ENCODE data around the gene COIL. TPM values are rescaled to one million over a fixed set of nuclear protein-coding genes. Genes with fewer than 3 reads are reported as not detected.
A peak's percentile ranks its signal among the peaks of the same experiment; 100 is the strongest.

COIL gene
- total RNA-seq, 1 donor from 2014 or later = 14.6 TPM

DNA sequence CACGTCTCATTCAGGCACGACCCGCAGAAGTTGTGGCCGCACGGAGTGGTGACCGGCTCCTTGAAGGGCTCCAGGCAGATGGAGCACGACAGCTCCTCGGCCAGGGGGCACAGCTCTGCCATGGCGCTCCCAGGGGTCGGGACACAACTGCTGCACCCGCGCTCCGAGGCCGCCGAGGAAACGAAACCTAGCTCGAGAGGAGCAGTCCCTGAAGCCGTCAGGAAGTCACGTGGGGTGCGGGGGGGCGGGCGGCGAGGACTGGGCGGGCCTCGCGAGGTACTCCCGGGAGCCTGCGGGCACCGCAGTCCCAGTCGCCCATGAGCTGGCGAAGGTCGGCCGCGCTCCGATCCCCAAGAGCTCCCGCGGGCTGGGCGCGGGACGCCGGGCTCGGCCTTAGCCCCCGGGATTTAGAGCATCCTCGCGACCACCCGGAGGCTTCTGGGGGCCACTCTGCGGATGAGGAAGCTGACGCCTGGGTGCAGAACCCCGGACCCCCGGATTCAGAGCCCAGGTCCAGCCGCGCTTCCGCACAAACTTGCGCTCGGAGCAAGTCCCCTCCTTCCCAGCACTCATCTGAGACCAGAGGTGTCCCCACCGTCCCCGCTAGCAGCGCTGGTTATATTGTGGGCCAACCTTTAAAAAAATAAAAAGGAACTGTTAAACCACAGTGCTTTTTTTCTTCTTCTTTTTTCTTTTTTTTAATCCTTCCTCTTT is 46.8 kb downstream of the COIL start, which contains the start of gene TRIM25:
Gene TRIM25 (minus strand): TSS at position 183 of the 714 bp plus-strand sequence. CDS start 61 bp downstream, at position 122.
- H3K4me3 Mint-ChIP-seq (ENCODE audit: unreplicated experiment) = peak within 1 kb of the TSS; percentile 93
- H3K27ac Mint-ChIP-seq (ENCODE audit: unreplicated experiment) = peak within 1 kb of the TSS; percentile 50
- no peaks in the 10 kb centered on the region for H3K36me3 Mint-ChIP-seq (ENCODE audit: low read depth, unreplicated experiment)
- peaks cover 15% of the 10 kb centered on the region for H3K27me3 Mint-ChIP-seq (ENCODE audit: unreplicated experiment)
- TF ChIP-seq, protein P1, sequence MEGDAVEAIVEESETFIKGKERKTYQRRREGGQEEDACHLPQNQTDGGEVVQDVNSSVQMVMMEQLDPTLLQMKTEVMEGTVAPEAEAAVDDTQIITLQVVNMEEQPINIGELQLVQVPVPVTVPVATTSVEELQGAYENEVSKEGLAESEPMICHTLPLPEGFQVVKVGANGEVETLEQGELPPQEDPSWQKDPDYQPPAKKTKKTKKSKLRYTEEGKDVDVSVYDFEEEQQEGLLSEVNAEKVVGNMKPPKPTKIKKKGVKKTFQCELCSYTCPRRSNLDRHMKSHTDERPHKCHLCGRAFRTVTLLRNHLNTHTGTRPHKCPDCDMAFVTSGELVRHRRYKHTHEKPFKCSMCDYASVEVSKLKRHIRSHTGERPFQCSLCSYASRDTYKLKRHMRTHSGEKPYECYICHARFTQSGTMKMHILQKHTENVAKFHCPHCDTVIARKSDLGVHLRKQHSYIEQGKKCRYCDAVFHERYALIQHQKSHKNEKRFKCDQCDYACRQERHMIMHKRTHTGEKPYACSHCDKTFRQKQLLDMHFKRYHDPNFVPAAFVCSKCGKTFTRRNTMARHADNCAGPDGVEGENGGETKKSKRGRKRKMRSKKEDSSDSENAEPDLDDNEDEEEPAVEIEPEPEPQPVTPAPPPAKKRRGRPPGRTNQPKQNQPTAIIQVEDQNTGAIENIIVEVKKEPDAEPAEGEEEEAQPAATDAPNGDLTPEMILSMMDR (IDR thresholded peaks at IDR 0.05; ENCODE audit: unreplicated experiment) = no peak
- no peaks in the 10 kb centered on the region for H3K9me3 Mint-ChIP-seq (ENCODE audit: unreplicated experiment)
- peak; percentile 75 for DNase-seq (ENCODE audit: low spot score)
- peaks cover 12% of the 10 kb centered on the region for H3K4me1 Mint-ChIP-seq (ENCODE audit: unreplicated experiment)

DNA sequence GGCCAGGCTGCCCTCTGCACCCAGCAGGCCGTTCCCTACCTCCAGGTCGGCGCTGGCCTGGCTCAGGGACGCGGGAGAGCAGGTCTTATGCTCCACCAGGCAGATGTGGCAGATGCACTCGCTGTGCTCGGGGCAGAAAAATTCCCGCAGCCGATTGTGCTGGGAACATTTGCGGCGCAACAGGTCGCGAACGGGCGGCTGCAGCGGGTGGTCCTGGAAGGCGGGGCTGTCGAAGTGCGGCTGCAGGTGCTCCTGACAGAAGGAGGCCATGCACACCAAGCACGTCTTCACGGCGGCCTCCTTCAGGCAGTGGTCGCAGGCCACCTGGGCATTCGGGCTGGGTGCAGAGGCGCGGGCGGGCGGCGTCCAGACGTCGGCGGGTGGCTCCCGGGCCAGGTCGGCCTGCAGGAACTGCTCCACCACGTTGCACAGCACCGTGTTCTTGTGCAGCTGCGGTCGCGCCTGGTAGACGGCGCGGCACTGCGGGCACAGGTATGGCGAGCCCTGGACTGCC is 47.4 kb downstream of the COIL start:
- H3K27ac Mint-ChIP-seq (ENCODE audit: unreplicated experiment) = no peak overlapping the region
- H3K9me3 Mint-ChIP-seq (ENCODE audit: unreplicated experiment) = no peaks in the 10 kb centered on the region
- TF ChIP-seq, protein P1 (IDR thresholded peaks at IDR 0.05; ENCODE audit: unreplicated experiment) = no peak
- H3K4me1 Mint-ChIP-seq (ENCODE audit: unreplicated experiment) = peaks cover 12% of the 10 kb centered on the region
- peaks cover 15% of the 10 kb centered on the region for H3K27me3 Mint-ChIP-seq (ENCODE audit: unreplicated experiment)
- DNase-seq (ENCODE audit: low spot score) = peak; percentile 21
- H3K36me3 Mint-ChIP-seq (ENCODE audit: low read depth, unreplicated experiment) = no peaks in the 10 kb centered on the region
- H3K4me3 Mint-ChIP-seq (ENCODE audit: unreplicated experiment) = peak overlapping the region; percentile 91

DNA sequence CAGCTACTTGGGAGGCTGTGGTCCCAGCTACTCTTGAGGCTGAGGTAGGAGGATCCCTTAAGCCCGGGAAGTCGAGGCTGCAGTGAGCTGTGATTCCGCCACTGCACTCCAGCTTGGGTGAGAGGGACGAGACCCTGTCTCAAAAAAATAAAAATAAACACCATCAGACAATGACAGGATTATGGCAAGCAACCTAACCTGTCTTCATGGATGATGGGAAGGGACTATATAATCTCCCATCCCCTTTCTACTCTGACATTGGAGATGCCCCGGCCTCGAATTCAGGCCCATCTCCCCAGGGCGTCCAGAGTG is 47.9 kb downstream of the COIL start:
- TF ChIP-seq, protein P1 (IDR thresholded peaks at IDR 0.05; ENCODE audit: unreplicated experiment) = no peak

DNA sequence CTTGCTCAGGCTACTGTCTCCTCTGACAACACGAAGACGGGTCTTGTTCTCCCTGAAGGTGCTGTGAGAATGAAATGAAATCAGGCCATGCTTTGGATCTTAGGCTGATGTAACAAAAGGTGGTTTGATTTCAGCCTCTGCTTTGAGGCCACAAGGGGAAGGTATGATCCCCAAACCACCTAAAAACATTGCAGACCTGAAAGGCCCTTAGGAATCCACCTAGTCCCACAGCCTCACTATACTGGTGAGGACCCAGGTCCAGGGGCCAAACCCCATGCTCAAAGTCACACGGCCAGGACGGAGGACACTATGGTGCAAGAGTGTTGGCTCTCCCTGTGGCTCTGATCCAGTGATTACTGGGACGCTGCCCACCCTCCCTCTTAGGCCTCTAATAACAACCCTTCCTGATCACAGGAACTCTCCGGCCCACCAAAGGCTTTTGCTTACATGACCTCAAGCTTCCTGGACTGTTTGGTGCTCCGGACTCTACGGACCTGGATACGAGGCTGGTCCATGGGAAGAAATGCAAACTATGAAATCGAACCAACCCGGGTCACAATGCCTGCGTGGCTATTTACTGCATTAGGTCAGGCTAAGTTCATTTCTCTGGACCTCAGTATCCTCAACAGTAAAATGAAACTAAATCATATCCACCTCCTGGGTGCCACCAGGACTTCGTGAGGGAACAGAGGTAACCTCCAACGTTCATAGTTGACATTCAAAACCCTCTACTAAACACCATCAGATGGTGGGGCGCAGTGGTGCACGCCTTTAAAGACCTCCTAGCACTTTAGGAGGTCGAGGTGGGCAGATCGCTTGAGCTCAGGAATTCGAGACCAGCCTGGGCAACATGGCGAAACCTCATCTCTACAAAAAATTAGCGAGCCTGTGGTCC is 48.5 kb downstream of the COIL start:
- Mint-ChIP-seq H3K4me3 (ENCODE audit: unreplicated experiment) (no peak overlapping the region), H3K27me3 (ENCODE audit: unreplicated experiment) (peaks cover 15% of the 10 kb centered on the region), H3K4me1 (ENCODE audit: unreplicated experiment) (peaks cover 12% of the 10 kb centered on the region), H3K9me3 (ENCODE audit: unreplicated experiment) (no peaks in the 10 kb centered on the region), H3K27ac (ENCODE audit: unreplicated experiment) (no peak overlapping the region), H3K36me3 (ENCODE audit: low read depth, unreplicated experiment) (no peaks in the 10 kb centered on the region)
- TF ChIP-seq, protein P1 (IDR thresholded peaks at IDR 0.05; ENCODE audit: unreplicated experiment) = no peak
- DNase-seq (ENCODE audit: low spot score) = no peak

More for the DNA sequence above, 47.9 kb downstream of the COIL start:
- Mint-ChIP-seq H3K27ac (ENCODE audit: unreplicated experiment) (no peak overlapping the region), H3K4me1 (ENCODE audit: unreplicated experiment) (peaks cover 12% of the 10 kb centered on the region), H3K36me3 (ENCODE audit: low read depth, unreplicated experiment) (no peaks in the 10 kb centered on the region), H3K4me3 (ENCODE audit: unreplicated experiment) (peak overlapping the region; percentile 91), H3K27me3 (ENCODE audit: unreplicated experiment) (peaks cover 15% of the 10 kb centered on the region), H3K9me3 (ENCODE audit: unreplicated experiment) (no peaks in the 10 kb centered on the region)
- DNase-seq (ENCODE audit: low spot score) = no peak

All from endothelial cell (in vitro differentiated cells).